SKM-1 (cell line): ENCODE data around the gene PSMB9.

Experiments used
- DNase-seq: peaks from one replicate; lab custom pipeline; 2025; ENCODE audit not compliant: unreplicated experiment; lab: John Stamatoyannopoulos, UW

The PSMB9 gene

GRCh38 chr6:32894085-32895005 is 40.4 kb downstream of the PSMB9 start:
- peak; percentile 78 for DNase-seq

- DNase-seq, result no peak
These were observed 41.0 kb downstream of the PSMB9 start for GRCh38 chr6:32895006-32895345.

GRCh38 chr6:32903952-32904351 is 50.0 kb downstream of the PSMB9 start:
- no peak for DNase-seq

- no peak for DNase-seq
These were observed 51.1 kb downstream of the PSMB9 start for GRCh38 chr6:32905078-32905477.

- no peak for DNase-seq
These were observed 52.5 kb downstream of the PSMB9 start for GRCh38 chr6:32906539-32906938.

- no peak for DNase-seq
These were observed 54.9 kb downstream of the PSMB9 start for GRCh38 chr6:32908897-32909296.
